ENCODE measurements around the gene RARG.

The RARG gene

GRCh38 chr12:53241623-53242412, 9.8 kb upstream of the RARG start:
- DNase-seq: no peak

- DNase-seq: no peak
These were observed 7.7 kb upstream of the RARG start for GRCh38 chr12:53239643-53240258.

- peak; percentile 62 to 79 for DNase-seq
These were observed 4.6 kb upstream of the RARG start for GRCh38 chr12:53236443-53237111.

- no peak for DNase-seq
These were observed 3.9 kb upstream of the RARG start for GRCh38 chr12:53235742-53236442.

GRCh38 chr12:53235164-53235563, 3.2 kb upstream of the RARG start:
- no peak for DNase-seq

- no peak for DNase-seq
These were observed 2.4 kb upstream of the RARG start for GRCh38 chr12:53234271-53234914.

GRCh38 chr12:53233671-53234121, 1.7 kb upstream of the RARG start:
- DNase-seq: no peak

GRCh38 chr12:53232646-53233461, 845 bp upstream of the RARG start:
- DNase-seq: peak; percentile 40 to 60

- DNase-seq: no peak
These were observed 413 bp downstream of the RARG start for GRCh38 chr12:53231671-53231920.

- no peak for DNase-seq
These were observed 1.7 kb downstream of the RARG start for GRCh38 chr12:53230108-53230845.

- DNase-seq: no peak
These were observed 2.6 kb downstream of the RARG start for GRCh38 chr12:53229454-53229853.

- DNase-seq: no peak
These were observed 4.2 kb downstream of the RARG start for GRCh38 chr12:53227836-53228235.

- no peak for DNase-seq
These were observed 4.7 kb downstream of the RARG start for GRCh38 chr12:53227341-53227740.

- DNase-seq: no peak
These were observed 5.2 kb downstream of the RARG start for GRCh38 chr12:53226815-53227214.

- DNase-seq: no peak
These were observed 6.2 kb downstream of the RARG start for GRCh38 chr12:53225635-53226424.

GRCh38 chr12:53224897-53225634, 6.9 kb downstream of the RARG start:
- DNase-seq: no peak

GRCh38 chr12:53224061-53224896, 7.7 kb downstream of the RARG start:
- DNase-seq: no peak

- peak in 1 of 2 donors; percentile 47 for DNase-seq
These were observed 8.5 kb downstream of the RARG start for GRCh38 chr12:53223389-53224060.

All from CD4-positive, alpha-beta T cell treated with Interleukin-4 for 1 hour (primary cell).